Activated T-cell treated with anti-CD3 and anti-CD28 coated beads for 48 hours (primary cell): ENCODE measurements around the gene LYPD6.

Experiments used
- DNase-seq: peaks from one replicate; pipeline ENCODE4 v3.0.0-alpha.2; 2020; ENCODE audit warnings: low read depth

LYPD6 gene

GRCh38 chr2:149409506-149409905, 79.1 kb downstream of the LYPD6 start:
- no peak for DNase-seq

GRCh38 chr2:149410701-149411484, 80.5 kb downstream of the LYPD6 start:
- no peak for DNase-seq

DNA sequence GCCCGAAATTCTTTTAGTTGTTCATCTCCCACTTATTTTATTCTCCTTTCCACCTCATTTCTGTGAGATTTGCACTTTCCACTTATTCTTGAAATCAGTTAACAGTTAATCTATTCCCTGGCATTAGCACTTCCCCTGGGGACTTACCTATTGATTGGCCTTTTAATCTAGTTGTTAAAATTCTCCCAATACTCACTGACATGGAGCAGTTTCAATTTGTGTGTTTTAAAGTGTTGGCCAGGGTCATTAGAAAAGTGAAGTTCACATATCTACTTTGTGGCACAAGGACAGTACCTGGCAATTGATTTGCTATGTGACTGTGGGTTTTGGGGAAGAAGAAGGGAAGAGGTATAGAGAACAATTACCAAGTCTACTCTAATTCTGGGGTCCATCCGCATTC, 83.1 kb downstream of the LYPD6 start:
- DNase-seq: no peak

DNA sequence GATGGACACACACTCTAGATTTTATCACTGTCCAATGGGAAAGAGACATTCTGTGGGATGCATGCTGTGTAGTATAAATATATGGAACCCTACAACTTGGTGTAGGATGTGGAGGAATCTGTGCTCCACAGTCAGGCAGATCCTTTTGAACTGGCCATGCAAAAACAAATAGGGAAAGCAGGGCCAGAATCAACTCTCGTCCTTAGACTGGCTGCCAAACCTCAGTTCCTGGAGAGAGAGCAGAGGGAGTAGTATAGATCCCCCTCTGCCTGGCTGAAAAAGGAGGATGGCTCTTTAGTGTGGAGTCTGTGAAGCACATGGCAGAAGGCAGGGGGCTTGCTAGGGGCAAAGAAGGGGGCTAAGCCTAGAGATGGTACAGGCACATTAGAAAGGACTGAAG, 84.7 kb downstream of the LYPD6 start:
- no peak for DNase-seq

DNA sequence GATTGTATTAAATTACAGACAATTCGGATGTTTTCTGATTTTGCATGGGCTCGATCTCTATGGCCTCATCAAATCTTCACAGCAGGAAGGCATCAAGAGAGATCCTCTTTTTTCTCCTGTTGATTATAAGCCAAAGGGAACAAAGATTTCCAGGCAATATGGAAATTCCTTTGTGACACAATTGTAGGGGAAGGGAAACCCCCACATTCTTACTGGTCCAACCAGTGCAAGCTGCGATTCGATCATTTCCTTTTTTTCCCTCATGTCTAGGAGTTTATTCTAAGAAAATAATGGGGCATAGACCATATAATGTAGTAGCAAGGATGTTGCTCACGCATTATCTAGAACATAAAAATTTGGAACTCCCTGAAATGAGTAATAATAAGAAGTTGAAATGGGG, 87.7 kb downstream of the LYPD6 start:
- no peak for DNase-seq

DNA sequence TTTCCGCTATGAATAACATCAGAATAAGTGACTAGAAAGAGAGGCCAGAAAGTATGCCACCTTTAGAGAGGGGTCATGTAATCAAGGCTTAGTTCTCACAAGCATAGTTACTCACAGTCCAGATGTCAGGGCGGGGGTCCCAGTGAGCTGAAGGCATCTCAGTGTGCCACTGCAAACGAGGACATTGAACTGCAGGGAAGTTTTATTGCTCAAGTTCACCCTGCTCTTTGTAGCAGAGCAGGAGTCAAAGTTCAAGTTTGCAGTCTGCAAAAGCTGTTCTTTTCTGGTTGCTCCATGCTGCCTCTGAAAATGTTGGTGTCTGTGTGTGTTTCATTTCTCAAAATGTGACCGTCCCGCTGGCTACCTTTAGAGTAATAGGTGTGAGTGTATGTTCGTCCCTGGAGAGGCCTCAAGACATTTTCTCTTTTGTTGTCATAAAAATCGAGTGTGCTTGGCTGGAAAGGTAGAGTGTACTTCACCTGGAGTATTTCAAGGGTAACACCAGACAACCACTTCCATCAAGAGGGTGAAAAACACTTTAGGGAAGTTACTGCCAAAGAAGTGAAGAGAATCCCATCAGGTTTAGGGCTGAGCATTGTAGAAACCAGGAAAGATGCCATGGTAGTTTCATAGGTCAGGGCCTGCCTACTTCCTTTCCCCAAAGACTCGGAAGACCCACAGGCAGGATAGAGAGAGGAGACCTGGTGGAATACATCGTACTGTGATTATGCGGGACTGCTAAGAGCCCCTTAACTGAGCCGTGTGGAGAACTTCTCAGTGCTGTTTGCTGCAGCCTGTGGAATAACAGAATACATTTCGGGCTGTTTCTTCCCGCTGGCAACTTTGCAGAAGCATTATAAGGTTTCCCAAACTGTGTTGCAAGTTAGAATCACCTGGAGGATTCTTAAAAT, 89.9 kb downstream of the LYPD6 start:
- no peak for DNase-seq

GRCh38 chr2:149421791-149422190, 91.4 kb downstream of the LYPD6 start:
- no peak for DNase-seq

GRCh38 chr2:149422337-149422990, 92.1 kb downstream of the LYPD6 start:
- DNase-seq: no peak

- no peak for DNase-seq
Observed at GRCh38 chr2:149422991-149423338, 92.6 kb downstream of the LYPD6 start.

DNA sequence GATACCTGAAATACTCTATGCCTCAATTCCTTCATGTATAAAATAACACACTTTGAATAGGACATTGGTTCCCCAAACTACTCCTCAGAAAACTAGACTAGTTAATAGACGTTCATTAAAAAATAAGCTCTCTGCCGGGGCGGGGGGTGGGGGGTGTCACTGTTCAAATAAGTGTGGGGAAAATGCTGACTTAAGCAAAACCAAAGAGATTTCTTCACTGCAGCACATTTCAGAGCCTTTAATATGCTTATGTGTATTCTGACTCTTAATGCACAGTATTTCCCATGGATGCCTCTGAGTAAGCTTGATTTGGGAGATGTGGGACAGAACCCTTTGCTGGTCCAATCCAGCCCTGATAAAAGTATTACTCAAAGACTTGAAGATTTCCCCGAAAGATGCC, 93.2 kb downstream of the LYPD6 start:
- DNase-seq: no peak

DNA sequence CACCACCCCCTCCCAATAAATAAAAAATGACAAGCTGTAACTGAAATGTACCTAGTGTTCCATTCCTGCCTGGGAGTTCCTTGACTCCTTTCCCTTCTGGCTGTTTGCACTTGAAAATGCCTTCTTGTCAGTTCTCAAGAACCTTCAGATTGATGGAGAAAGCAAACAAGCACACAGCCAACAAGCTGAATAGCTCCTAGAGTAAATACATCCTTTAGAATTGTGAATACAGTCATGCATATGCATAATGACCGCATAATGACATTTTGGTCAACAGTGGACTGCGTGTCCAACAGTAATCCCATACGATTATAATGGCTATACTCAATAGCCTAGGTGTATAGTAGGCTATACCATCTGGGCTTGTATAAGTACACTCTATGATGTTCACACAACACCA, 97.0 kb downstream of the LYPD6 start:
- no peak for DNase-seq

- DNase-seq: no peak
Observed at GRCh38 chr2:149428783-149429182, 98.4 kb downstream of the LYPD6 start.

- DNase-seq: no peak
Observed at GRCh38 chr2:149430743-149431736, 100.7 kb downstream of the LYPD6 start.

- DNase-seq: no peak
Observed at GRCh38 chr2:149438330-149438960, 108.1 kb downstream of the LYPD6 start.

- DNase-seq: no peak
Observed at GRCh38 chr2:149441255-149441654, 110.9 kb downstream of the LYPD6 start.

DNA sequence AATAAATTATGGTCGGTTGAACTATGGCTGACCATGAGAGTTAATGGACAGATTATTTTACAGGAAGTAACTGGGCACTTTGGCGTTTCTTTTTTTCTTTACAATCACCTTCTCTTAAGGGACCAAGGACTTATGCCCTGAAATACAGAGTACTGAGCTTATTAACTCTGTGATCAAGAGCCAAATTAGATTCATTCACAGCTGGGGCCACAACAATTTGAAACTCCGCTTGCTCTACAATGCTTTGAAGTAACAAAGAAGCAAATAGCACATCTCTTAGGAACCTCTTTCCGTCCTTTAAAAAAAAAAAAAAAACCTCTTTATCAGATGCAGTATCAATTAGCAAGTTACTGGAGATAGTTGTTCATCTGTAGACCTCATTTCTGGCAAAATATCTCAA, 112.0 kb downstream of the LYPD6 start:
- no peak for DNase-seq

DNA sequence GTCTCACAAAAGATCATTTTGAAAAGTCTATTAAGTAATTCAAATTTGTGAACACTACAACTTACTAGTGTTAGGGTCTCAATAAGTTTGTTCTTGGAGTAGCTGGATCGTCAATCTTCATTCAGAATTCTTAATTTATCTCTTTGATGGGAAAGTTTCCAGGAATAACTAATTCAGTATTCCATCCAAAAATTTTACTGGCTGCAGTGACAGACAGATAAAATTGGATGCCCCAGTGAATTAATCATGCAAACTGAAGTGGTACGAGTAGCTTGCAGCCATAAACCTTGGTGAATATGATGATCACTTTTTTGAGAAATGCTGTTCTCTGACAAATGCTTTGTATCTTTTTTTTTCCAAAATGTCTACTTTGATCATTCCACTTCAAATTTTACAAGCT, 112.8 kb downstream of the LYPD6 start:
- no peak for DNase-seq

DNA sequence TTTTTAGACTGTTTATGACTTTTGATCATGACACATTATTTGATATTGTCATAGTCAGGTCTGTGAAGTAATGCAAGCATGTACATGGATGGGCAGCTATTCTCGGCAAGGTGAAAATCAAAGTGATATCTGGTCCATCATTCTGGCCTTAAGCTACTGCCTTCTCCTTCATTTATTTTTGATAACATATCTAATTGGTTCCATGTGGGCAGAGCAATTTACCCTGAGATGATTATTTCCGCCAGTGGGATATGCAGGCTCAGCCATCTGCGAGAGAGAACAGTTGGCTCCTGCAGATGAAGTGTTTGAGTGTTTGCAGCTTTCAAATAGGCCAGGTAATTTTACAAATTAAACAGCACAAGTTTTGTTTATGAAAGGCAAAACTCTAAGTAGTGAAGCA, 116.4 kb downstream of the LYPD6 start:
- no peak for DNase-seq

GRCh38 chr2:149448315-149448714, 117.9 kb downstream of the LYPD6 start:
- no peak for DNase-seq

- no peak for DNase-seq
Observed at GRCh38 chr2:149449017-149449416, 118.6 kb downstream of the LYPD6 start.
